Measurements from ENCODE around the gene PPP1R9B.

DNA sequence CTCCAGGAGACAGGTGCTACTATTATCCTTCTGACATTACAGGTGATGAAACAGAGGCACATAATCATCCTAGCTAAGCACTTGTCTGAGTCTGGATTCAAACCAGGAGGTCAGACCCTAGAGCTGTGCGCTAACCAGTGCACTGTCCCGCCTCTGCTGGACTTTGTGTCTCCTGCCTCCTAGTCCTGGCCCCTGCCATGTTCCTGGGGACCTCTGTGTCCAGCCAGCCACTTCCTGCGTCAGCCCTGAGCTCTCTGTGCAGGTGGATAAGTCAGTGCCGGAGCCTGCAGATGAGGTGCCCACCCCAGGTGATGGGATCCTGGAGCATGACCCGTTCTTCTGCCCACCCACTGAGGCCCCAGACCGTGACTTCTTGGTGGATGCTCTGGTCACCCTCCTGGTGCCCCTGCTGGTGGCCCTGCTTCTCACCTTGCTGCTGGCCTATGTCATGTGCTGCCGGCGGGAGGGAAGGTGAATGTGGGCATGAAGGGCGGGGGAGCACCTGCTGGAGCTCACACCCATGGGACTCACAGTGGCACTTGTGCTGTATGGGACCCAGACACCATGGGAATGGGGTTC lies 19.5 kb upstream of the PPP1R9B start:
- TF ChIP-seq, protein P1, sequence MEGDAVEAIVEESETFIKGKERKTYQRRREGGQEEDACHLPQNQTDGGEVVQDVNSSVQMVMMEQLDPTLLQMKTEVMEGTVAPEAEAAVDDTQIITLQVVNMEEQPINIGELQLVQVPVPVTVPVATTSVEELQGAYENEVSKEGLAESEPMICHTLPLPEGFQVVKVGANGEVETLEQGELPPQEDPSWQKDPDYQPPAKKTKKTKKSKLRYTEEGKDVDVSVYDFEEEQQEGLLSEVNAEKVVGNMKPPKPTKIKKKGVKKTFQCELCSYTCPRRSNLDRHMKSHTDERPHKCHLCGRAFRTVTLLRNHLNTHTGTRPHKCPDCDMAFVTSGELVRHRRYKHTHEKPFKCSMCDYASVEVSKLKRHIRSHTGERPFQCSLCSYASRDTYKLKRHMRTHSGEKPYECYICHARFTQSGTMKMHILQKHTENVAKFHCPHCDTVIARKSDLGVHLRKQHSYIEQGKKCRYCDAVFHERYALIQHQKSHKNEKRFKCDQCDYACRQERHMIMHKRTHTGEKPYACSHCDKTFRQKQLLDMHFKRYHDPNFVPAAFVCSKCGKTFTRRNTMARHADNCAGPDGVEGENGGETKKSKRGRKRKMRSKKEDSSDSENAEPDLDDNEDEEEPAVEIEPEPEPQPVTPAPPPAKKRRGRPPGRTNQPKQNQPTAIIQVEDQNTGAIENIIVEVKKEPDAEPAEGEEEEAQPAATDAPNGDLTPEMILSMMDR (IDR thresholded peaks at IDR 0.05; ENCODE audit: insufficient read depth, low read depth, low read length), result no peak
- no peak for TF ChIP-seq EZH2 (IDR thresholded peaks at IDR 0.05; ENCODE audit: insufficient read depth, low read length)

All from astrocyte (in vitro differentiated cells and primary cell).